Putamen (tissue), 1 donor: ENCODE results near the gene GRAMD4.

Source experiments
- DNase-seq: peaks from one replicate; pipeline ENCODE4 v3.0.0-alpha.2; 2016; ENCODE audit warnings: low spot score

GRAMD4 gene

GRCh38 chr22:46583571-46583970 lies 36.6 kb upstream of the GRAMD4 start:
- no peak for DNase-seq

- no peak for DNase-seq
These were observed 35.9 kb upstream of the GRAMD4 start for GRCh38 chr22:46584081-46584921.

GRCh38 chr22:46585340-46586122 lies 34.7 kb upstream of the GRAMD4 start:
- DNase-seq: no peak

GRCh38 chr22:46586123-46586519 lies 34.1 kb upstream of the GRAMD4 start:
- no peak for DNase-seq

DNA sequence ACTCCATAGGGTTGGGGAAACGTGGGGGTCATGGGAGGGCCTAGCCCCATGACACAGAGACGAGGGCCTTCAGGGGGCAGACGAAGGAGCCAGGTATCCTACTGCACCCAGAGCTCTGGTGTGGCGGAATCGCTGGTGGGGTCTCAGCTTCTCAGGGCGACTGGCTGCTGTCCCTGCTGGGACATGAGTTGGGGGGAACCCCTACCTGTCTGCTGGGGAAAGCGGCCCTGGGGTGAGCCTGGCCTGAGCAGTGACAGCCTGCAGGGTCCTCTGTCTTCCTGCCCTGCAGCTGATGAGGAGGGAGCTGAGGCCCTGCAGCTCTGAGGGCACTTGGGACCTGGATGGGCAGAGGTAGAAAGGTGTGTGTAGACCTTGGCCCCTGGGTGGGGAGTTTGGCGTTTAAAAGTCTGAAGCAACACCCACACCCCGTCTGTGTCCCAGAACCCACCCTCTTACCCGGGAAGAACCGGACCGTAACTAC lies 33.6 kb upstream of the GRAMD4 start:
- no peak for DNase-seq

GRCh38 chr22:46587061-46587460 lies 33.1 kb upstream of the GRAMD4 start:
- no peak for DNase-seq

GRCh38 chr22:46587492-46588278 lies 32.5 kb upstream of the GRAMD4 start:
- DNase-seq: no peak

- no peak for DNase-seq
These were observed 31.7 kb upstream of the GRAMD4 start for GRCh38 chr22:46588279-46589140.

- no peak for DNase-seq
These were observed 30.9 kb upstream of the GRAMD4 start for GRCh38 chr22:46589141-46589748.

- no peak for DNase-seq
These were observed 30.3 kb upstream of the GRAMD4 start for GRCh38 chr22:46589871-46590271.

DNA sequence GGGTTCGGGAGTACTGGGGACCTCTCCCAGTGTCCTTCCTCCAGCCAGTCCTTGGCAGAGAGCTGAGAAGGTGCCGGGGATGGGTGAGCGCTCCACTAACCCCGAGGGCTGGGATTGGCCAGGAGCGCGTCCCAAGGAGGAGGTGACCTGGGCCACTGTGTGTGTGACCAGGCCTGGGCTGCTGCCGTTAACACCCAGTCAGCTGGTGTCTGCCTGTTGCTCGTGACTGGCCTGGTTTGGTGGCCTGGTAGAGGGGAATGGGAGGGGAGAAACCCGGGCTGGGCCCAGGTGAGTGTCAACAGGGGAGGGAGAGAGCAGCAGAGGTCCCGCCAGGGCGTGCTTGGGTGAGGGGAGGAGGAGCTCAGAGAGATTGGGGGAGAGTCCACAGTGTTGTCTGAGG lies 29.9 kb upstream of the GRAMD4 start:
- no peak for DNase-seq

- no peak for DNase-seq
These were observed 28.3 kb upstream of the GRAMD4 start for GRCh38 chr22:46591930-46592329.

- DNase-seq: no peak
These were observed 27.8 kb upstream of the GRAMD4 start for GRCh38 chr22:46592390-46592872.

- no peak for DNase-seq
These were observed 26.9 kb upstream of the GRAMD4 start for GRCh38 chr22:46593211-46593681.

DNA sequence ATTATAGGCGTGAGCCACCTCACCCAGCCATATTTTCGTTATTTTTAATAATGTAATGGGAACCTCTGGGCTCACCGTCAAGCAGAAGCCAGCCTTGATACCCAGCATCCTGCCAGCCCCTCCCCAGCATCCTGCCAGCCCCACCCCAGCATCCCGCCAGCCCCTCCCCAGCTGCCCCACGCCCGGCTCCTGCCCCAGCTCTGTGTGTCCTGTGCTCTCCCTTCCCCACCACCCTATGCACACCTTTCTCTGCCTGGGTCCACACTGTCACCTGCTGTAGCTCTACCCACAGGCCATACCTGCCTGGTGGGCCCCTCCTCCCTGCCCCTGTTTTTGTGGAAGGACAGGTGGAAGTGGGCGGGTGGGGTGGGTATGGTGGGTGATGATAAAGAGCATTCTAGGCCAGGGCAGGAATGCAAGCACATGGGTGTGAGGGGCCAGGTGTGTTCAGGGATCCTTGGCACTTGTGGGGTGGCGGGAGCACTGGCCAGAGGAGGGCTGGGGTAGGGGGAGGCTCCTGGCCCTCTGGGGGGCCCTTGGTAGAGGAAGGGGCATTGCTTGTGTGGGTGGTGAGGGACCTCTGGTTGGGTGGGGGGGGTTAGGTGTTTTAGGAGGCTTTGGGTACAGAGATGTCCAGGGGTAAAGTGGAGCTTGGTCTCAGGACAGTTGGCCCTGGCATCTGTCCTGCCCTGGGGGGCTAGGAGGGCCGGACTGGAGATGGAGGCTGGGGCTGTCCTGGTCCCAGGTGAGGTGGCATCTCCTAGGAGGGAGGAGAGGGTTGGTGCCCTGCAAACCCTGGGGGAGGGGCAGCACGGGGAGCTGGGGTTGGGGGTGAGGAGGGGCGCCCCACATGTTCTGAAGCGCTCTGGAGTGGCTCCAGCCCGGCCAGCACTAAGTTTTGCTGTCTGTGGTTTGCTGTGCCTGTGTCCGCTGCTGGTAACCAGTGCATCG lies 25.9 kb upstream of the GRAMD4 start:
- no peak for DNase-seq

GRCh38 chr22:46594947-46595298 lies 25.3 kb upstream of the GRAMD4 start:
- DNase-seq: no peak

DNA sequence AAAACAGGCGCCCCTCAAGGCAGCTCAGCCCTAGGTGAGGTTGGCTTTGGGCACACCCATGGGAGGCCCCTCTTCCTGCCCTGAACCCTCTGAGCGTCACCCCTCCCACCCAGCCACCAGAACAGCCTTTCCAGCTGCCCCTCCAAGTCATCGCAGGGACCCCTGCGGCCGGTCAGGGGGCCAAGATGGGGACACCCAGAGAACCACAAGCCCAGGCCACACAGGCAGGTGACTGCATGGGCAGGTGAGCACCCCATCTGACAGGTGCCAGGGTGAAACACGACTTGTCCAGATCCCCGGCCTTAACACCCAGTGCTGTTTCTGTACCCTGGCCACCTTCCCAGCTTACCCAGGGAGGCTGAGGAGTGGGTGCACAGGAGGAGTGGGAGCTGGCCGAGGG lies 24.6 kb upstream of the GRAMD4 start:
- DNase-seq: no peak

DNA sequence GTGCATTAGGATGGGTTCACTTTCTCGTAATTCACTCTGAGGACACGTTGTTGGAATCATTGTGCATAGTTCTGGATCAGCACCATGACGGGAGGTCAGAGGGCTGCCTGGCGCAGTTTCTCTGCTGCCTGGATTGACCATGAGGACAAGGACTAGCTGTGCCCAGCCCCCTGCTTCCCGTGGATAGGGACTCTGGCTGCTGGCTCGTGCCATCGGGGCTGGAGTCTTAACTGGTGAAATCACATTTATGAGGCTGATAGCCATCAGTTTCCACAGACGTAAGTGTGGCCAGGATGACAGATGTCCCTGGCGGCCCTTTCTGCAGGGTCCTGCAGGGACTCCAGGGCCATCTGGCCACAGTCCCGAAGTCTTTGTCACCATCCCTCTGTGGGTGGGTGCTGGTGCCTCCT lies 24.1 kb upstream of the GRAMD4 start:
- DNase-seq: no peak

- no peak for DNase-seq
These were observed 23.4 kb upstream of the GRAMD4 start for GRCh38 chr22:46596819-46597218.

DNA sequence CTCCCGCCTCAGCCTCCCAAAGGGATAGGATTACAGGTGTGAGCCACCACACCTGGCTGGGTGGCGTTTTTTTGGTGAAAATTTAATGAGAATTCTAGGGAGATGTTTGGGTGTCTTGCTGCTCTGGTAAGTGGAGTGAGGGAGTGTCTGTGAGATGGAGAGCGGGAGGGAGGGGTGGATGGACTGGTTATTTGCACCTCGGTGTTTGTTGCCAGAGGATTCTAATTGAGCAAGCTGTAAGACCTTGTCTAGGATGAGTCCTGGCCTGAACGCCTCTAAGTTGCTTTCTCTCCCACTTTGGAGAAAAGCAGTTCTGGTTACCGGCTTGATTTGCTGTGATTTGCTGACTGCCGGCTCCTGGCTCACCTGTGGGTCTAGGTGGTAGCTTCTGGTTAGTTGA lies 22.0 kb upstream of the GRAMD4 start:
- no peak for DNase-seq
